CD14-positive monocyte (primary cell): ENCODE measurements around the gene EIF4E. TPM values are rescaled to one million over a fixed set of nuclear protein-coding genes. Genes with fewer than 3 reads are reported as not detected.
"Not testable (repeated sequence)": the region's sequence is repeated elsewhere in the genome, so short reads cannot be mapped to it uniquely, and the experiment has no call there.

Experiments used
- DNase-seq, 3 donors: peaks; one replicate each; pipeline ENCODE4 v3.0.0-alpha.2; 2011 to 2022
- H2AFZ ChIP-seq: 2 replicates; pipeline ENCODE4 v1.6.0; 2012; ENCODE audit warnings: mild to moderate bottlenecking, low read depth, low read length, inconsistent platforms; ENCODE audit not compliant: insufficient read depth, poor library complexity, severe bottlenecking
- H3K27ac ChIP-seq, 2 donors: 1 replicate in 1 of 2; 2 replicates in 1 of 2; pipeline ENCODE4 v1.5.1; 2012 to 2013; ENCODE audit warnings: low read length in 2 of 2, control low read depth in 1 of 2, inconsistent platforms in 1 of 2, low read depth in 1 of 2, mild to moderate bottlenecking in 1 of 2
- H3K27me3 ChIP-seq, 2 donors: one replicate each; pipeline versions ENCODE4 v1.6.0 to v1.6.1; 2011 to 2013; ENCODE audit warnings: low read length in 2 of 2; ENCODE audit not compliant: control insufficient read depth in 2 of 2, insufficient read depth in 2 of 2
- H3K36me3 ChIP-seq, 2 donors: replicated peaks in 1 of 2; 1 replicate in 1 of 2; 2 replicates in 1 of 2; pipeline versions ENCODE4 v1.5.1 to v1.6.1; 2012 to 2013; ENCODE audit warnings: low read length in 2 of 2, control low read depth in 1 of 2, inconsistent platforms in 1 of 2, mild to moderate bottlenecking in 1 of 2; ENCODE audit not compliant: insufficient read depth in 2 of 2, control insufficient read depth in 1 of 2
- H3K4me1 ChIP-seq, 2 donors: 1 replicate in 1 of 2; 2 replicates in 1 of 2; pipeline versions ENCODE4 v1.5.1 to v1.6.1; 2012 to 2013; ENCODE audit warnings: low read length in 2 of 2, control low read depth in 1 of 2, inconsistent platforms in 1 of 2, mild to moderate bottlenecking in 1 of 2, moderate library complexity in 1 of 2; ENCODE audit not compliant: insufficient read depth in 2 of 2, control insufficient read depth in 1 of 2
- H3K4me2 ChIP-seq: replicated peaks from 2 replicates; pipeline ENCODE3; 2012; ENCODE audit warnings: low read length, moderate library complexity, mild to moderate bottlenecking; ENCODE audit not compliant: poor library complexity, severe bottlenecking; ENCODE audit errors: extremely low read depth
- H3K4me3 ChIP-seq, 3 experiments: fragments of 200-600 bp in 1 of 3; sonication (generic) in 1 of 3; replicated peaks in 1 of 3; 1 replicate in 2 of 3; 2 replicates in 1 of 3; pipeline ENCODE4 v1.5.1; 2011 to 2013; ENCODE audit warnings: low read length in 3 of 3, mild to moderate bottlenecking in 3 of 3, control low read depth in 2 of 3, low read depth in 2 of 3, inconsistent platforms in 1 of 3, moderate library complexity in 1 of 3
- H3K79me2 ChIP-seq: 2 replicates; pipeline ENCODE4 v1.6.0; 2012; ENCODE audit warnings: mild to moderate bottlenecking, control low read depth, inconsistent platforms, low read length, moderate library complexity; ENCODE audit not compliant: insufficient read depth
- H3K9ac ChIP-seq: 2 replicates; pipeline ENCODE4 v1.6.0; 2017; ENCODE audit warnings: low read length, mild to moderate bottlenecking; ENCODE audit not compliant: insufficient read depth, poor library complexity, severe bottlenecking
- H3K9me3 ChIP-seq, 2 donors: replicated peaks in 1 of 2; 1 replicate in 1 of 2; 2 replicates in 1 of 2; pipeline versions ENCODE4 v1.5.1 to v1.6.1; 2012 to 2013; ENCODE audit warnings: low read length in 2 of 2, control low read depth in 1 of 2; ENCODE audit not compliant: control insufficient read depth in 1 of 2, insufficient read depth in 1 of 2
- H4K20me1 ChIP-seq: 2 replicates; pipeline ENCODE4 v1.6.0; 2012; ENCODE audit warnings: mild to moderate bottlenecking, low read length, control low read depth, moderate library complexity; ENCODE audit not compliant: insufficient read depth
- H3K27ac Mint-ChIP-seq, 7 donors: one replicate each; pipeline ENCODE4 v1.8.0; 2020; ENCODE audit warnings: mild to moderate bottlenecking in 7 of 7, mixed read lengths in 7 of 7, moderate library complexity in 6 of 7, inconsistent platforms in 2 of 7
- H3K27me3 Mint-ChIP-seq, 3 donors: one replicate each; pipeline ENCODE4 v1.8.0; 2021 to 2022; ENCODE audit warnings: low read depth in 3 of 3, mild to moderate bottlenecking in 3 of 3, mixed read lengths in 3 of 3, moderate library complexity in 3 of 3, inconsistent platforms in 1 of 3
- H3K36me3 Mint-ChIP-seq, 2 donors: one replicate each; pipeline ENCODE4 v1.8.0; 2020; ENCODE audit warnings: mixed read lengths in 2 of 2, inconsistent platforms in 1 of 2, mild to moderate bottlenecking in 1 of 2
- H3K4me1 Mint-ChIP-seq: one replicate; pipeline ENCODE4 v1.8.0; 2020; ENCODE audit warnings: mild to moderate bottlenecking, mixed read lengths
- H3K4me3 Mint-ChIP-seq, 2 donors: one replicate each; pipeline ENCODE4 v1.8.0; 2020; ENCODE audit warnings: mild to moderate bottlenecking in 2 of 2, mixed read lengths in 2 of 2, moderate library complexity in 1 of 2
- H3K9me3 Mint-ChIP-seq, 7 donors: one replicate each; pipeline ENCODE4 v1.8.0; 2020 to 2022; ENCODE audit warnings: mixed read lengths in 7 of 7, mild to moderate bottlenecking in 6 of 7, moderate library complexity in 6 of 7, inconsistent platforms in 2 of 7
- WGBS: methylation state at CpG from one replicate; pipeline ENCODE4 v1.1.5; 2013; ENCODE audit warnings: missing lambda C conversion rate; ENCODE audit not compliant: insufficient coverage; 5-methylcytosine and 5-hydroxymethylcytosine counted together
- intact Hi-C, 2 donors: fragments of 100-400 bp; cut with micrococcal nuclease; formaldehyde crosslinking; loops; one replicate each; pipeline versions ENCODE4 v1.15.0 to v1.15.1; 2023
- polyA plus RNA-seq, 3 donors: library from polyadenylated mRNA; depleted of rRNA in 1 of 3; unstranded in 2 of 3; stranded (reverse) in 1 of 3; fragments of 300-500 nt in 2 of 3; fragments of >200 nt in 1 of 3; fragmentation: Illumina TruSeq in 2 of 3; gene quantifications; 1 replicate in 2 of 3; 2 replicates in 1 of 3; pipeline ENCODE4 v1.2.3, GENCODE V29; 2012 to 2021
- TF ChIP-seq, protein P1 (sequence below): fragments of 200-600 bp; IDR thresholded peaks from one replicate; pipeline ENCODE4 v1.8.0; 2022; ENCODE audit warnings: antibody characterized with exemption, mild to moderate bottlenecking

Gene EIF4E
- polyA plus RNA-seq, 3 donors = 25.0 to 50.8 (median 48.6) TPM

DNA sequence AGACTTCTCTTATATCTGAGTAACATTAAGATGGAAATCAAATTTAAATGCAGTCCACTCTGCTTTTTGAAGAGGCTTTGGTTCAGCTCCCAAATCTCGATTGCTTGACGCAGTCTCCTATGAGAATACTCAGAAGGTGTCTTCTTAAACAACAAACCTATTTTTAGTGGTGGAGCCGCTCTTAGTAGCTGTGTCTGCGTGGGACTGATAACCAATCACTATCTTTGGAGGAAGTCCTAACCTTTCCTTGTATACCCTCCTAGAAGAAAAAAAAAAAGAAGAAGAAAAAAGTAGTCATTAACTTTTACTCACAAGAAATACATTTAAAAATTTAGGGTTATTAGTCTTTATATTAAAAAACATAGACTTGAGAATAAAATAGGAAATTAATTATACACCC is 48.0 kb downstream of the EIF4E start:
- H3K27ac Mint-ChIP-seq, H3K9ac ChIP-seq, H3K4me1 Mint-ChIP-seq, H3K4me1 ChIP-seq, DNase-seq, H4K20me1 ChIP-seq, H3K27me3 ChIP-seq, H3K4me3 ChIP-seq, intact Hi-C loops, H3K27me3 Mint-ChIP-seq, H3K79me2 ChIP-seq, H3K9me3 ChIP-seq, H2AFZ ChIP-seq, H3K4me2 ChIP-seq, H3K4me3 Mint-ChIP-seq, H3K9me3 Mint-ChIP-seq, H3K27ac ChIP-seq: not testable (repeated sequence)
- peaks cover 43 to 57% of the 10 kb centered on the region in 2 donors for H3K36me3 Mint-ChIP-seq
- H3K36me3 ChIP-seq = peaks cover 46 to 71% of the 10 kb centered on the region in 2 donors
- no CpG with 5 or more reads among the region's 4 CpGs for WGBS

DNA sequence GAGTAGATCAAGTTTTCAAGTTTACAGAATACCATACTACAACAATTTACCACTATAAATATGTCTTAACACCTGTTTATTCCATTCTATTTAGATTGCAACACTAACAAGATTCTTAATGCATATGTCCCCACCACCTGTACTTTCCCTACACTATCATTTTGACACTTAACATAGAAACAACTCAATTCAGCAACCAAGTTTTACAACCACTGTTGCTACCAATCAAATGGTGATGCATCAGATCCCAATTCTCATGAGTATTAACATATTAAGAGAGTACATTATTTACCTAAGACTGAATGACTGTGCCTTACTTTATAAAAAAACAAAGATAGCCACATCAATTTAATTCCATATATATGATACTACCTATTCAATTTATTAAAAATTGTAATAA is 49.4 kb downstream of the EIF4E start:
- Histone ChIP-seq H2AFZ (no peak overlapping the region), H3K4me2 (no peak overlapping the region), H3K9ac (no peak overlapping the region), H3K79me2 (no peaks in the 10 kb centered on the region), H3K4me3 (no peak overlapping the region), H4K20me1 (no peaks in the 10 kb centered on the region), H3K27me3 (no peaks in the 10 kb centered on the region), H3K36me3 (peaks cover 34 to 58% of the 10 kb centered on the region in 2 donors), H3K4me1 (no peaks in the 10 kb centered on the region), H3K9me3 (no peaks in the 10 kb centered on the region), H3K27ac (no peak overlapping the region)
- no peak overlapping the region for H3K4me3 Mint-ChIP-seq
- peaks cover 0 to 2% (median 0%) of the 10 kb centered on the region in 7 donors for H3K9me3 Mint-ChIP-seq
- peak overlapping the region in 1 of 7 donors; percentile 52 for H3K27ac Mint-ChIP-seq
- peaks cover 0 to 1% (median 0%) of the 10 kb centered on the region in 3 donors for H3K27me3 Mint-ChIP-seq
- TF ChIP-seq, protein P1, sequence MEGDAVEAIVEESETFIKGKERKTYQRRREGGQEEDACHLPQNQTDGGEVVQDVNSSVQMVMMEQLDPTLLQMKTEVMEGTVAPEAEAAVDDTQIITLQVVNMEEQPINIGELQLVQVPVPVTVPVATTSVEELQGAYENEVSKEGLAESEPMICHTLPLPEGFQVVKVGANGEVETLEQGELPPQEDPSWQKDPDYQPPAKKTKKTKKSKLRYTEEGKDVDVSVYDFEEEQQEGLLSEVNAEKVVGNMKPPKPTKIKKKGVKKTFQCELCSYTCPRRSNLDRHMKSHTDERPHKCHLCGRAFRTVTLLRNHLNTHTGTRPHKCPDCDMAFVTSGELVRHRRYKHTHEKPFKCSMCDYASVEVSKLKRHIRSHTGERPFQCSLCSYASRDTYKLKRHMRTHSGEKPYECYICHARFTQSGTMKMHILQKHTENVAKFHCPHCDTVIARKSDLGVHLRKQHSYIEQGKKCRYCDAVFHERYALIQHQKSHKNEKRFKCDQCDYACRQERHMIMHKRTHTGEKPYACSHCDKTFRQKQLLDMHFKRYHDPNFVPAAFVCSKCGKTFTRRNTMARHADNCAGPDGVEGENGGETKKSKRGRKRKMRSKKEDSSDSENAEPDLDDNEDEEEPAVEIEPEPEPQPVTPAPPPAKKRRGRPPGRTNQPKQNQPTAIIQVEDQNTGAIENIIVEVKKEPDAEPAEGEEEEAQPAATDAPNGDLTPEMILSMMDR = no peak
- intact Hi-C loops = no loop called here
- no peaks in the 10 kb centered on the region for H3K4me1 Mint-ChIP-seq
- no peak for DNase-seq
- peaks cover 31 to 48% of the 10 kb centered on the region in 2 donors for H3K36me3 Mint-ChIP-seq
